ENCODE data around the gene LMLN. TPM values are rescaled to one million over a fixed set of nuclear protein-coding genes. Genes with fewer than 3 reads are reported as not detected.

Gene LMLN
- total and polyA plus RNA-seq, 2 of the 13 experiments (the other 11 are each of a cell fraction or from before 2014, with no cell fraction given), result 1.2 to 1.8 TPM

- no peak for FAIRE-seq
- Histone ChIP-seq H3K79me2 (ENCODE audit: insufficient read depth, low read length) (no peaks in the 10 kb centered on the region), H4K20me1 (ENCODE audit: insufficient read depth, low read length) (no peaks in the 10 kb centered on the region), H3K4me2 (ENCODE audit: low read depth, low read length) (no peak overlapping the region), H3K9me3 (ENCODE audit: low read length) (no peaks in the 10 kb centered on the region), H3K36me3 (replicated peaks in 1 of 2; ENCODE audit: control insufficient read depth in 1 of 2, insufficient read depth in 2 of 2, low read length in 2 of 2) (no peaks in the 10 kb centered on the region), H3K4me1 (ENCODE audit: insufficient read depth, low read length) (peaks cover 7% of the 10 kb centered on the region; the same call in 1 of the 2 replicates), H3K27ac (ENCODE audit: extremely low read length, insufficient read depth, low read length) (no peak overlapping the region), H3K27me3 (ENCODE audit: control insufficient read depth in 1 of 2, insufficient read depth in 2 of 2, low read length in 2 of 2) (no peaks in the 10 kb centered on the region), H3K9ac (ENCODE audit: insufficient read depth, low read depth, low read length) (no peak overlapping the region), H2AFZ (ENCODE audit: low read length) (no peak overlapping the region), H3K4me3 (replicated peaks in 1 of 3; ENCODE audit: insufficient read depth in 1 of 3, low read depth in 2 of 3, low read length in 3 of 3) (no peak overlapping the region)
- intact Hi-C loops (cut with micrococcal nuclease; ENCODE audit: unreplicated experiment), result no loop called here
- in situ Hi-C loops (cut with HindIII; ENCODE audit: extremely low pct_ligation_motif_present, low pct_unique_long_range_greater_than_20kb), result no loop called here
- BruUV-seq (replicated peaks), result no TSS peak
- TF ChIP-seq ZNF326 (CRISPR knock-in tag; IDR thresholded peaks at IDR 0.05; ENCODE audit: borderline replicate concordance) (no peak), NCOA2 (CRISPR knock-in tag; IDR thresholded peaks at IDR 0.05) (no peak), TSC22D2 (CRISPR knock-in tag; IDR thresholded peaks at IDR 0.05; ENCODE audit: borderline replicate concordance) (no peak), RELA (CRISPR knock-in tag; IDR thresholded peaks at IDR 0.05) (no peak), ZNF205 (CRISPR knock-in tag; IDR thresholded peaks at IDR 0.05) (no peak), FOSL1 (CRISPR knock-in tag; IDR thresholded peaks at IDR 0.05; ENCODE audit: borderline replicate concordance) (no peak), RBFOX2 (IDR thresholded peaks at IDR 0.05; ENCODE audit: low read depth, low read length) (no peak), ONECUT2 (CRISPR knock-in tag; IDR thresholded peaks at IDR 0.05) (no peak), GPN1 (CRISPR knock-in tag; IDR thresholded peaks at IDR 0.05; ENCODE audit: borderline replicate concordance) (no peak), ZBTB14 (CRISPR knock-in tag; IDR thresholded peaks at IDR 0.05) (no peak), ZNF260 (CRISPR knock-in tag; IDR thresholded peaks at IDR 0.05; ENCODE audit: borderline replicate concordance, low read depth) (no peak), MTERF4 (CRISPR knock-in tag; IDR thresholded peaks at IDR 0.05) (no peak), ARNTL (CRISPR knock-in tag; IDR thresholded peaks at IDR 0.05) (no peak), FOXO1 (CRISPR knock-in tag; IDR thresholded peaks at IDR 0.05) (no peak), AKAP8 (CRISPR knock-in tag; IDR thresholded peaks at IDR 0.05) (no peak), ZSCAN12 (CRISPR knock-in tag; IDR thresholded peaks at IDR 0.05) (no peak), ELF1 (CRISPR knock-in tag; IDR thresholded peaks at IDR 0.05) (no peak)
- CTCF ChIA-PET (ENCODE audit: low intra/inter-chr PET ratio, low total read pairs), result no interaction called here
- ATAC-seq, result no peak
- 80% methylated on average over 5 of the region's 5 CpGs for WGBS (ENCODE audit: low lambda C conversion rate)
- POLR2A ChIA-PET, result no interaction called here
- DNase-seq (ENCODE audit: low spot score), result no peak
These were observed 36.8 kb downstream of the LMLN start for GRCh38 chr3:197996855-197997254.

All from HepG2 (cell line).